Measurements from ENCODE around the gene DAGLA. TPM values are rescaled to one million over a fixed set of nuclear protein-coding genes. Genes with fewer than 3 reads are reported as not detected.

Gene DAGLA
- total RNA-seq, 8 experiments from 2014 or later = 2.0 to 5.0 (median 2.6) TPM

DNA sequence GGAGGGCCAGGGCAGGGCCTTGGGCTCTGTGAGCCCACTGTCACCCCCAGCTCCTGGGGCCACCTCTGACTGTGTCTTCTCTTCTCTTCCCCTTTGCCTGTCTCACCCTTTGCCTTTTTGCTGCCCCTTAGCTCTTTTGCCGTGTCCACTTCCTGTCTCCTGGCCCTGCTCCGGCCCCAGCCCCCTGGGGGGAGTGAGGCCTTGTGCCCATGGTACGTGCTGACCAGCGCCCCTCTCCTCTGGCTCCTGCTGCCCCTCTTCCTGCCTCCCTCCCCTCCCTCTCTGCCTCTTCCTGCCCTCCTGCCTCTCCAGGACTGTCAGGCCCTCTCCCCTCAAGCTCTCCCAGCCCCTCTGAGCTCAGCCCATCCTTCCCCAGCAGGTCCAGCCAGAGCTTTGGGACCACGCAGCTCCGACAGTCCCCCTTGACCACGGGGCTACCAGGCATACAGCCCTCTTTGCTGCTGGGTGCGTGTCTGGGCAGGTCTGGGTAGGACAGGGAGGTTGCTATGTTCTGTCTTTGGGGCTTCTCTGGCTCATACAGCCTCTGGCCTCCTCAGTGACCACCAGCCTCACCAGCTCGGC is 100.5 kb downstream of the DAGLA start:
- 60 to 100% methylated on average over 1 of the region's 9 CpGs; no CpG with 5 or more reads in 8 of the 10 experiments for WGBS, 10 experiments
- no peak for ATAC-seq (replicated peaks in 6 of 8)
- in situ Hi-C loops (cut with MboI; ENCODE audit: low pct_unique_long_range_greater_than_20kb in 2 of 9, low sequenced_read_pairs in 9 of 9, unreplicated experiment in 9 of 9) = loop anchor here in 1 of 9 experiments (25.0 kb wide), 1 partner anchor 332 kb away; the partner anchor contains the start of gene INCENP
- peaks cover 0 to 5% of the 10 kb centered on the region in 2 donors for H3K4me1 ChIP-seq (replicated peaks in 1 of 2)
- H3K27ac ChIP-seq = no peak overlapping the region
- no peak overlapping the region for H3K4me3 ChIP-seq

- in situ Hi-C loops (cut with MboI; ENCODE audit: low pct_unique_long_range_greater_than_20kb in 2 of 9, low sequenced_read_pairs in 9 of 9, unreplicated experiment in 9 of 9) = loop anchor here in 1 of 9 experiments (25.0 kb wide), 1 partner anchor 331 kb away; the partner anchor contains the start of gene INCENP
- Histone ChIP-seq H3K4me1 (replicated peaks in 1 of 2) (peaks cover 0 to 3% of the 10 kb centered on the region in 2 donors), H3K27ac (no peak overlapping the region), H3K4me3 (no peak overlapping the region)
- no peak for ATAC-seq (replicated peaks in 6 of 8)
- 100% methylated on average over 1 to 3 of the region's 5 CpGs; no CpG with 5 or more reads in 8 of the 10 experiments for WGBS, 10 experiments
These were observed 101.4 kb downstream of the DAGLA start for GRCh38 chr11:61781585-61781984.

DNA sequence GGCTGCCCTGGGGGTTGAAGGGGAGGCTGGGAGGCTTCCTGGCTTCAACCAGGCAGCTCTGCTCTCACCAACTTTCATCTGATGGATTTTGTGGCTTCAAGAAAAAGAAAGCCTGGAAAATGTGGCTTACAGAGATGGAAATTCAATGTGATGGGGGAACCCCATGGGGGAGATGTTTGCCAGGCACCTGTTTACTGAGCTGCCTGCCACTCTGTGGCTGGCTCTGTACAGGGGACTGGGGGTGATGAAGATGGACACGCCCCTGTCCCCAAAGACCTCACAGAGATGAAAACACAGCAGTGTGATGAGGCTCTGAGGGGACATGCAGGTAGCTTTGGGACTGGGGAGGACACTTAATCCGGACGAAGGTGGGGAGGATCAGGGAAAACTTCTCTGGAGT is 102.1 kb downstream of the DAGLA start:
- Histone ChIP-seq H3K4me1 (replicated peaks in 1 of 2) (peaks cover 0 to 1% of the 10 kb centered on the region in 2 donors), H3K4me3 (no peak overlapping the region), H3K27ac (no peak overlapping the region)
- in situ Hi-C loops (cut with MboI; ENCODE audit: low pct_unique_long_range_greater_than_20kb in 2 of 9, low sequenced_read_pairs in 9 of 9, unreplicated experiment in 9 of 9) = loop anchor here in 1 of 9 experiments (25.0 kb wide), 1 partner anchor 330 kb away; the partner anchor contains the start of gene INCENP
- WGBS, 10 experiments = 92 to 100% (median 98%) methylated on average over 2 to 3 of the region's 3 CpGs; no CpG with 5 or more reads in 6 of the 10 experiments
- ATAC-seq (replicated peaks in 6 of 8) = no peak

DNA sequence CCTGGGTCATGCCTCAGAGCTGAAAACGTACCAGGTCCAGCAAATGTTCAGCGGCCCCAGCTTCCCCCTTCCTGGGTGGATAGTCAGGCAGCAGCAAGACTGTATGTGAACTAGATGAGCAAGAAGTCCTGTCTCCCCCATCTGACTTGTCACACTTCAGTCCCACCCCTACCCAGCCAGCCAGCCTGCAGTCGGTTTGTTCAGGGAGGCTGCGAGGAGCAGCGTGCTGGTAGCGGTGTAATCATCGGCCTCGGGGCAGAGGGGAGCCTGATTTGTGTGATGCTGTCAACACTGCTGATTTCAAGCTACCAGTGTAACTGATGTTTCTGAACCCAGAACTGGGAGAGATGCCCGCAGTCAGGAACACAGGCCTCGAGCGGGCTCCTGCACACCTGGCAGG is 102.7 kb downstream of the DAGLA start:
- Histone ChIP-seq H3K27ac (no peak overlapping the region), H3K4me1 (replicated peaks in 1 of 2) (no peaks in the 10 kb centered on the region), H3K4me3 (no peak overlapping the region)
- ATAC-seq (replicated peaks in 6 of 8) = peak in 2 of 8 experiments; percentile 14 to 60
- 56 to 100% (median 80%) methylated on average over 1 to 6 of the region's 11 CpGs; no CpG with 5 or more reads in 7 of the 10 experiments for WGBS, 10 experiments
- in situ Hi-C loops (cut with MboI; ENCODE audit: low pct_unique_long_range_greater_than_20kb in 2 of 9, low sequenced_read_pairs in 9 of 9, unreplicated experiment in 9 of 9) = loop anchor here in 1 of 9 experiments (25.0 kb wide), 1 partner anchor 329 kb away; the partner anchor contains the start of gene INCENP

DNA sequence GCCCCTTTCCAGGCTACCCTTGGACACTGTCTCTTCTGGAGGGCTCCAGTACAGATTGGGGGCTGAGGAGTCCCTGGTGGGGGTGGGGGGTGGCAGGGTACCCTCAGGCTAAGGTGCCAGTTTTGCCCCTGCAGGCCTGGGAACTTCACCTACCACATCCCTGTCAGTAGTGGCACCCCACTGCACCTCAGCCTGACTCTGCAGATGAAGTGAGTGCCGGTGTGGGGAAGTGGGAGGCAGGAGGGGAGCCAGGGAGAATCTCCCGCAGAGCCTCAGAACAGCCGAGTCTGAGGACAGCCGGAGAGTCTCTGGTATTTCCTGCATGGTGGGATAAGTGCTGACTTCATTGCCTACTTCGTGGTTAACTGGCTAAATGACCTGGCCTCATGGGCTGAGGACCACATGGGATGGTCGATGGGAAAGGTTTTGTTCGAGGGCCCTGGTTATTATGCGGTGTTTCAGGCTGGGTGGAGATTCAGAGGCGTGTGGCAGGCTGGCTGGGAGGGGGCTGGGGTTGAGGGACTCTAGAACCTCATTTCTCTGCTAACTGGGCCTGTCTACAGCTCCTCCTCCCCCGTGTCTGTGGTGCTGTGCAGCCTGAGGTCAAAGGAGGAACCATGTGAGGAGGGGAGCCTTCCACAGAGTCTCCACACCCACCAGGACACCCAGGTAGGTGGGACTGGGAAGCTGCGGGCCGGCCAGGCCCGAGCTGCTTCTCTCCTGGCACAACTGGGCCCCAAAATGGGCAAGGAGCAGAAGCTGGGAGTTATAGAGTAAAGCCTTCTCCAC is 103.7 kb downstream of the DAGLA start:
- peak in 1 of 8 experiments; percentile 10 for ATAC-seq (replicated peaks in 6 of 8)
- Histone ChIP-seq H3K4me3 (no peak overlapping the region), H3K4me1 (replicated peaks in 1 of 2) (no peaks in the 10 kb centered on the region), H3K27ac (no peak overlapping the region)
- in situ Hi-C loops (cut with MboI; ENCODE audit: low pct_unique_long_range_greater_than_20kb in 2 of 9, low sequenced_read_pairs in 9 of 9, unreplicated experiment in 9 of 9) = loop anchor here in 1 of 9 experiments (25.0 kb wide), 1 partner anchor 328 kb away; the partner anchor contains the start of gene INCENP
- WGBS, 10 experiments = 40 to 83% (median 72%) methylated on average over 1 to 6 of the region's 13 CpGs; no CpG with 5 or more reads in 7 of the 10 experiments

DNA sequence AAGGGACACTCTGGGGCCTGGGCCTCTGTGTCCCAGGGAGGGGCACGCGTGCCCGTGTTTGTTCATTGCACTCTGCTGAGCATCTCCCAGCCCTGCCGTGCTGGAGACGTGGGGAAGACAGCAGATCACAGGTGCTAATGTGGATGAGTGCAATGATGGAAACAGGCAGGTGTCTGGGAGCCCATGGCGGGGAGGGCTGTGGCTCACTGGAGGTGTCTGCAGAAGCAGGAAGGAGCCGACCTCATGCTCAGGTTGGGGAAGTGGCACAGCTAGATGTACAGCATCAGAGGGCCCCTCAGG is 104.3 kb downstream of the DAGLA start:
- no peaks in the 10 kb centered on the region for H3K4me1 ChIP-seq (replicated peaks in 1 of 2)
- no peak overlapping the region for H3K27ac ChIP-seq
- in situ Hi-C loops (cut with MboI; ENCODE audit: low pct_unique_long_range_greater_than_20kb in 2 of 9, low sequenced_read_pairs in 9 of 9, unreplicated experiment in 9 of 9) = loop anchor here in 1 of 9 experiments (25.0 kb wide), 1 partner anchor 328 kb away; the partner anchor contains the start of gene INCENP
- no peak for ATAC-seq (replicated peaks in 6 of 8)
- no peak overlapping the region for H3K4me3 ChIP-seq
- 50 to 100% methylated on average over 2 of the region's 7 CpGs; no CpG with 5 or more reads in 8 of the 10 experiments for WGBS, 10 experiments

GRCh38 chr11:61785837-61786402 is 105.7 kb downstream of the DAGLA start:
- no peak overlapping the region for H3K4me3 ChIP-seq
- WGBS, 10 experiments = 80 to 100% (median 100%) methylated on average over 1 to 5 of the region's 11 CpGs; no CpG with 5 or more reads in 6 of the 10 experiments
- H3K27ac ChIP-seq = no peak overlapping the region
- no peaks in the 10 kb centered on the region for H3K4me1 ChIP-seq (replicated peaks in 1 of 2)
- in situ Hi-C loops (cut with MboI; ENCODE audit: low pct_unique_long_range_greater_than_20kb in 2 of 9, low sequenced_read_pairs in 9 of 9, unreplicated experiment in 9 of 9) = loop anchor here in 1 of 9 experiments (25.0 kb wide), 1 partner anchor 326 kb away; the partner anchor contains the start of gene INCENP
- ATAC-seq (replicated peaks in 6 of 8) = peak in 3 of 8 experiments; percentile 3 to 6 (median 5)

DNA sequence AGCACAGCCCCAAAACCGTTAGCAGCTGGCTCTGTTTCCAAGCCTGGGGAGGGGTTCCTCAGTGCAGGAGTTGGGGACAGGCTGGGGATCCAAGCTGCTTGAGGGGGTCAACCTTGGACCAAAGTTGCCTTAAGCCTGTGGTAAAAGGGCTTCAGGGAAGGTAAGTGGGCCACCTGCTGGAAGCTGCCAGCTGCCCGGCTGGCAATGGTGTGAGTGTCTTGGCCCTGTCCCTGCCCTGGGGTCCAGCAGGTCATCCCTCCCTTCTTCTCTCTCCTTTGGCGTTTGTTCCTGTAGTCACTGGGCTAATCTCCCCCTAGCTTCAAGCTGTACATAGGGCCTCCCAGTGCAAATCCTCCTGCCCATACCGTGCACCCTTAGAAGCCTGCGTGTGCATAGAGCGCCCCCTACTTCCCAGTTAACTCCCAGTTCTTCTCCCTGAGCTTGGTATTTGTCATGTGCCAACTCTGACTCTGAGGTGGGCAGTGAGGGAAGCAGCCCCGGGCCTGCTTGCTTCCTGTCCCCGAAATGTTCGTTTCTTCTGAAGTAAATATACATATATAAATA is 107.8 kb downstream of the DAGLA start:
- H3K27ac ChIP-seq = no peak overlapping the region
- 30 to 66% (median 49%) methylated on average over 2 to 6 of the region's 9 CpGs; no CpG with 5 or more reads in 3 of the 10 experiments for WGBS, 10 experiments
- in situ Hi-C loops (cut with MboI; ENCODE audit: low pct_unique_long_range_greater_than_20kb in 2 of 9, low sequenced_read_pairs in 9 of 9, unreplicated experiment in 9 of 9) = loop anchor here in 1 of 9 experiments (25.0 kb wide), 1 partner anchor 324 kb away; the partner anchor contains the start of gene INCENP

GRCh38 chr11:61791737-61792309 is 111.6 kb downstream of the DAGLA start:
- 0 to 33% (median 8%) methylated on average over 1 to 9 of the region's 14 CpGs for WGBS, 10 experiments
- in situ Hi-C loops (cut with MboI; ENCODE audit: low pct_unique_long_range_greater_than_20kb in 2 of 9, low sequenced_read_pairs in 9 of 9, unreplicated experiment in 9 of 9) = loop anchor here in 1 of 9 experiments (25.0 kb wide), 1 partner anchor 320 kb away; the partner anchor contains the start of gene INCENP
- Histone ChIP-seq H3K27ac (peak overlapping the region; percentile 99 to 100), H3K4me3 (peak overlapping the region; percentile 72 to 94 (median 76)), H3K4me1 (replicated peaks in 1 of 2) (peaks cover 4 to 11% of the 10 kb centered on the region in 2 donors)
- peak; percentile 52 to 77 (median 74) for ATAC-seq (replicated peaks in 6 of 8)

More for the DNA sequence above, 107.8 kb downstream of the DAGLA start:
- Histone ChIP-seq H3K4me3 (no peak overlapping the region), H3K4me1 (replicated peaks in 1 of 2) (peaks cover 0 to 6% of the 10 kb centered on the region in 2 donors)
- peak in 2 of 8 experiments; percentile 4 for ATAC-seq (replicated peaks in 6 of 8)

DNA sequence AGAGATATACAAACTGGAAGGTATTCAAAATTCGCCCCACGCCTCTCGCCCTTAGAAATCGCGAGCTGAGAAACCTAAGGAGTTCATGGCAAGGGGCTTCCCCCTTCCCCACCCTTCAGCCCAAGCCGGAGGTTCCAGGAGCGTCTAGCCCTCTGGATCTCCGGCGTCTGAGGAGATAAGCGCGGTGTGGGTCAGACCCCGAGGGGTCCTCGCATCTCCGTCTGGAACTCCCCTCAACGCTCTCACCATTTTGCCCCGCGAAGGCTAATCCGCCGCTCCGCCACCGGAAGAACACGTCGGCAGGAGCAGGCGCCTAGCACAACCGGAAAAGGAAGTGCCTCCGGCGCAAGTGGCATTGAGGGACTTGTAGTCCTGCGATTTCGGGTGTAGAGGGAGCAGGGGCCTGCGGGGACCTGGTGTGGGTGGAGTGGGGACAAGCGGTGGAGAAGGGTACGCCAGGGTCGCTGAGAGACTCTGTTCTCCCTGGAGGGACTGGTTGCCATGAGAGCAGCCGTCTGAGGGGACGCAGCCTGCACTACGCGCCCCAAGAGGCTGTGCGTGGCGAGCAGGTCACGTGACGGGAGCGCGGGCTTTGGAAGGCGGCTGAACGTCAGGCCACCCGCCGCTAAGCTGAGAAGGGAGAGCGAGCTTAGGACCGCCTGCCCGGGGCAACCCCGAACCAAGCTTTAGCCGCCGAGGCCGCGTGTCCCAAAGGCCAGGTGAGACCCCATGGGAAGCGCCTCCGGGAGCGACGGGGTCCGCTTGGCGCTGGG is 112.3 kb downstream of the DAGLA start, which contains the start of the genes FEN1 and TMEM258:
Gene FEN1, plus strand, starts transcription at position 602 of the 773 bp plus-strand sequence. CDS start 2,451 bp downstream, outside the sequence.
Gene TMEM258, minus strand, starts transcription at position 290 of the 773 bp plus-strand sequence. Its CDS starts 41 bp downstream, at position 249.
- ATAC-seq (replicated peaks in 6 of 8) = peak; percentile 84 to 89 (median 87)
- 0% methylated on average over 1 to 2 of the region's 61 CpGs; no CpG with 5 or more reads in 8 of the 10 experiments for WGBS, 10 experiments
- Histone ChIP-seq H3K27ac (peak within 1 kb of the TSS; percentile 99 to 100), H3K4me3 (peak within 1 kb of the TSS; percentile 72 to 94 (median 76)), H3K4me1 (replicated peaks in 1 of 2) (peaks cover 4 to 13% of the 10 kb centered on the region in 2 donors)
- in situ Hi-C loops (cut with MboI; ENCODE audit: low pct_unique_long_range_greater_than_20kb in 2 of 9, low sequenced_read_pairs in 9 of 9, unreplicated experiment in 9 of 9) = loop anchor here in 1 of 9 experiments (25.0 kb wide), 1 partner anchor 320 kb away; the partner anchor contains the start of gene INCENP
